Measurements from ENCODE around the gene TBCD.

TBCD gene

DNA sequence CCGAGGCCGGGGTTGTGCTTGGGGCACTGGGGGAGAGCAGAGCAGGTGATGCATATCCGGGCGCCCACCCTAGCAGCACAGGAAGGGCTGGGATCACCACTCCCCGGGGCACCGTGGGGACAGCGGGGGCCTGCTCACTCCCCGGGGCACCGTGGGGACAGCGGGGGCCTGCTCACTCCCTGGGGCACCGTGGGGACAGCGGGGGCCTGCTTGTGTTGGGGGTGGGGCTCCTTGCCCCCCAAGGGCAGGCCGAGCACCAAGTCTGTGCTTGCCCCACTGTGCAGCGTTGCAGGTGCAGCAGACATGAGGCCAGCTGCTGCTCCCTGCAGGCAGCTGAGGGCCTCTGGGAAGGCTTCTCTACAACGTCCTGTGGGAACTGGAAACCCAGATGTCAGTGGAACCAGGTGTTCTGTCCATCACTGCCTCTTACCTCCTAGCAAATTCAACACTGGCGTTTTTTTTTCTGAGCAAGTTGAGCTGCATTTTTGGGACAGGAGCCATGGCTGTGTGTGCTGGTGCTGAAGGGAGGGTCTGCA is 112.9 kb downstream of the TBCD start:
- no peak for TF ChIP-seq ZFX (IDR thresholded peaks at IDR 0.05; ENCODE audit: borderline replicate concordance)
- TF ChIP-seq, protein P1, sequence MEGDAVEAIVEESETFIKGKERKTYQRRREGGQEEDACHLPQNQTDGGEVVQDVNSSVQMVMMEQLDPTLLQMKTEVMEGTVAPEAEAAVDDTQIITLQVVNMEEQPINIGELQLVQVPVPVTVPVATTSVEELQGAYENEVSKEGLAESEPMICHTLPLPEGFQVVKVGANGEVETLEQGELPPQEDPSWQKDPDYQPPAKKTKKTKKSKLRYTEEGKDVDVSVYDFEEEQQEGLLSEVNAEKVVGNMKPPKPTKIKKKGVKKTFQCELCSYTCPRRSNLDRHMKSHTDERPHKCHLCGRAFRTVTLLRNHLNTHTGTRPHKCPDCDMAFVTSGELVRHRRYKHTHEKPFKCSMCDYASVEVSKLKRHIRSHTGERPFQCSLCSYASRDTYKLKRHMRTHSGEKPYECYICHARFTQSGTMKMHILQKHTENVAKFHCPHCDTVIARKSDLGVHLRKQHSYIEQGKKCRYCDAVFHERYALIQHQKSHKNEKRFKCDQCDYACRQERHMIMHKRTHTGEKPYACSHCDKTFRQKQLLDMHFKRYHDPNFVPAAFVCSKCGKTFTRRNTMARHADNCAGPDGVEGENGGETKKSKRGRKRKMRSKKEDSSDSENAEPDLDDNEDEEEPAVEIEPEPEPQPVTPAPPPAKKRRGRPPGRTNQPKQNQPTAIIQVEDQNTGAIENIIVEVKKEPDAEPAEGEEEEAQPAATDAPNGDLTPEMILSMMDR (IDR thresholded peaks at IDR 0.05), result no peak
- H3K27ac ChIP-seq, result no peak overlapping the region

DNA sequence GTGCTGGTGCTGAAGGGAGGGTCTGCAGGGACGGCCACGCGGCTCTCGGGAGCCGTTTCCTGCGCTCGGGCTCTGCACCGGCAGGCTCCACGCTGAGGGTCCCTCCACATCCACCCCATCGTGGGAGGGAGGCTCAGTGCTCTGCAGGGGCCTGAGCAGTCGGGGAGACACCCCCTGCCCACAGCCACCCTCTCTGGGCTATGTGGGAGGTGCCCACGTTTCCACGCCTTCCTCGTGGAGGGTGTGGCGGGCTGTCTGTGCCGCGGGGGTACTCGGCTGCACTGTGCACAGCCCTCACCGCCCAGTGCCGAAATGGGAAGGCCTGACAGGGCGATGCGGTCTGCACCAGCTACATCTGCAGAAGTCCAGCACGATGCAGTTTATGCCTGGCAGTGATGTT is 113.4 kb downstream of the TBCD start:
- no peak for TF ChIP-seq ZFX (IDR thresholded peaks at IDR 0.05; ENCODE audit: borderline replicate concordance)
- TF ChIP-seq, protein P1 (IDR thresholded peaks at IDR 0.05), result no peak
- no peak overlapping the region for H3K27ac ChIP-seq

DNA sequence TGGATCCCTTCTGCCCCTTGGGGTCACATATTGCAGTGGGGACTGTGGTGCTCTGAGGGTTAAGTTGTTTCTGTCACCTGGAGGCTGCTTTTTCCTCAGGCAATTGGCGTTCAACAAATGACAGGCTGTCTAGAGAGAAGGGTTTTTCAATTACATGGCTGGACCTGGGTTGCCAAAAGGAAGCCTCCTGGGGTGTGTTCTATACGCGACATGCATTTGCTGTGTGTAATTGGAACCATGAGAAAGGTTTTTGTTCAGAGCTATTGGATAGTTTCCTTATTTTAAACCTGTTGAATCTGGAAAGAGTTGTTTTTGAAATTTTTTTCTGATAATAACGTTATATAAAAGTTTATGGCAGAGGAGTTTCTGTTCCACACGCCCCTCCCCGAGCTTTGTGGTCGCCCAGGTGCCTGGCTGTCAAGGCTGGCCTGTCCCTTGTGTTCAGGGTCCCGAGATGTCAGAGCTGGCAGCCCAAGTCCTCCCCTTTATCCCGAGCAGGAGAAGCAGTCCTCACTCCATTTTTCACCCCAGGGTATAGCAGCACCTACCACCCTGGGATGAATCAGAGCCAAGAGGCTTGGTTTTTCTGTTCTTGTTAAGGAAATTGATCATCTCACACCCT is 114.0 kb downstream of the TBCD start:
- TF ChIP-seq ZFX (IDR thresholded peaks at IDR 0.05; ENCODE audit: borderline replicate concordance), result no peak
- TF ChIP-seq, protein P1 (IDR thresholded peaks at IDR 0.05), result no peak
- H3K27ac ChIP-seq, result no peak overlapping the region

DNA sequence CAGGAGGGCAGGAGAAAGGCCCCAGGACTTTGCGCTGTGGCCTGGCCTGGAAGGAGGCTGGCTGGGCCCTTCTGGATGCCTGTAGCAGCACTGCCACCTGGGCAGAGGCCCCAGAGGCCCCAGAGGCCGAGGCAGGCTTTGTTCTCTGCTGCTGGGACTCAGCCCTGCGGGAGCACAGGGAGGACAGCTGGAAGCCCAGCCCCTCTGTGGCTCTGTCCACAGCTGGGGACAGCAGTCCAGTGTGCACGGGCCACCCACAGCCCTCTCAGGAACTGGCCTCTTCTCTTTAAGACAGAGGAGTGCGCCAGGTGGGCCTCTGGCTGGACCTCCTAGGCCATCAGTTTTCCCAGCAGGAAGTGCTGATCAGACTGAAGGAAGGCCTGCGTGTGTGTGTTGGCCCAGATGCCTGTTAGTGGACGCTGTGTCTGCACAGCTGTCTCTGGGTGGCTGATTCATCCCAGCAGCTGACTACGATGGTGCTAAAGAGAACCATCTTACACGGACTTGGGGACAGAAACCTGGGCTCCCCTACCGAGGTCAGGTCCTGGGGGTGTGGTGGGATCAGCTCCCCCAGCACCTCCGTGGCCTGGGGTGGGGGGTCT is 114.8 kb downstream of the TBCD start:
- TF ChIP-seq, protein P1 (IDR thresholded peaks at IDR 0.05), result no peak
- no peak for TF ChIP-seq ZFX (IDR thresholded peaks at IDR 0.05; ENCODE audit: borderline replicate concordance)
- H3K27ac ChIP-seq, result no peak overlapping the region

DNA sequence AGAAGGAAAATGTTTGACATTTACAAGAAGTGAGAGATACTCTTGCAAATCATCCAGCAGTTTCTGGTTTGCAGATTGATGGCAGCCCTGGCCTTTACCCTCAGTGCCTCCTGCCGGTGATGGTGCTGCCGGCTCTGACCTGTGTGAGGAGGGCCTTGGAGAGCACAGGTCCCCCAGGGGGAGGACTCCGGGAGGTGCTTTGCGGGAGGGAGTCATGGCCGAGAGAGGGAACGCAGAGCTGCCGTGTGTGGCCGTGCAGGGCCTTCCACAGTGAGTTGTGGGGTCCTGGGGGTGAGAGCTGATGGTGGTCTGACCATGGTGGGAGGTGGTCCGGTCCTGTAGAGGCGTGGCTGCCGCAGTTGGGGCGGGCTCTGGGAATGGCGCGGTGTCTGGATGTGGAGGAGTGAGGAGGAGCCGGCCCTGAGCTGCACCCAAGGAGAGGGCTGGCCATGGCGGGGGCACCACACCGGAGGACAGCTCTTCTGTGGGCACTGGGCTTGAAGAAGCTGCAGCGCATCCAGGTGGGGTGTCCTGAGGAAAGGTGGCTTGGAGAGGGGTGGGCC is 116.0 kb downstream of the TBCD start:
- TF ChIP-seq ZFX (IDR thresholded peaks at IDR 0.05; ENCODE audit: borderline replicate concordance), result no peak
- TF ChIP-seq, protein P1 (IDR thresholded peaks at IDR 0.05), result no peak
- no peak overlapping the region for H3K27ac ChIP-seq

DNA sequence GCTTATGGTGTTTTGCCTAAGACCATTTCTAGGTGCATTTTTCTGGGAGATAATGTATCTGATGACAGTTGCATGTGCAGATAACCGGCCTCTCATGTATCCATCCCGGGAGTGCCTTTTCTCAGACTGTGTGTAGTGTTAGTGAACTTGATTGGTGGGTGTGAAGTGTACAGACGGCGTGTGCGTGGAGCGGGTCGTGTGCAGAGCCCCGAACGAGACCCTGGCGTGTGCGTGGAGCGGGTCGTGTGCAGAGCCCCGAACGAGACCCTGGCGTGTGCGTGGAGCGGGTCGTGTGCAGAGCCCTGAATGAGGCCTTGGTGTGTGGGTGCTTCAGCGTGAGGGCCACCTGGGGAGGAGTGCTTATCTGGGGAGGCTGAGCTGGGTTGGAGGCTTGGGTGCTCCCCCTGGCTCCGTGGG is 116.9 kb downstream of the TBCD start:
- TF ChIP-seq, protein P1 (IDR thresholded peaks at IDR 0.05), result no peak
- TF ChIP-seq ZFX (IDR thresholded peaks at IDR 0.05; ENCODE audit: borderline replicate concordance), result no peak
- no peak overlapping the region for H3K27ac ChIP-seq

DNA sequence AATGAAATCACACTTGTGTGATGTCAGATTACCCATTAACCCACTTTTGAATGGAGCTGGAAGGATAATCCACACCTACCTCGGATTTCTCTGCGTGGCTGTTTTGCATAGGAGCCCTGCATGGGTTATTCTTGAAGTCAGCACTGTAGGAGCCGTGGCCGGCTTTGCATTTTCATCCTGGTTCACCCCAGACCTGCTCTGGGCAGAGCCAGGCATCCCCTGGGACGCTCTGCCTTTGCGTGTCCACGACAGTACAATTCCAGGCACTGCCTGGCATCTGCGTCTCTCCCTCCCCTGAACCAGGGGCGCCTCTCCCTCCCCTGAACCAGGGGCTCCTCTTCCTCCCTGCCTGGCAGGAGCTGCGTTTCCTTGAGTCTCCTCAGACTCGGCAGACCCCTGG is 117.7 kb downstream of the TBCD start:
- TF ChIP-seq, protein P1 (IDR thresholded peaks at IDR 0.05), result no peak
- no peak for TF ChIP-seq ZFX (IDR thresholded peaks at IDR 0.05; ENCODE audit: borderline replicate concordance)
- H3K27ac ChIP-seq, result no peak overlapping the region

All from 22Rv1 (cell line).